ENCODE results near the gene ZBTB3. TPM values are rescaled to one million over a fixed set of nuclear protein-coding genes. Genes with fewer than 3 reads are reported as not detected.
"Not testable (repeated sequence)": the region's sequence is repeated elsewhere in the genome, so short reads cannot be mapped to it uniquely, and the experiment has no call there.

The ZBTB3 gene
- total RNA-seq, 4 donors from 2014 or later: 4.7 to 7.7 (median 6.9) TPM

DNA sequence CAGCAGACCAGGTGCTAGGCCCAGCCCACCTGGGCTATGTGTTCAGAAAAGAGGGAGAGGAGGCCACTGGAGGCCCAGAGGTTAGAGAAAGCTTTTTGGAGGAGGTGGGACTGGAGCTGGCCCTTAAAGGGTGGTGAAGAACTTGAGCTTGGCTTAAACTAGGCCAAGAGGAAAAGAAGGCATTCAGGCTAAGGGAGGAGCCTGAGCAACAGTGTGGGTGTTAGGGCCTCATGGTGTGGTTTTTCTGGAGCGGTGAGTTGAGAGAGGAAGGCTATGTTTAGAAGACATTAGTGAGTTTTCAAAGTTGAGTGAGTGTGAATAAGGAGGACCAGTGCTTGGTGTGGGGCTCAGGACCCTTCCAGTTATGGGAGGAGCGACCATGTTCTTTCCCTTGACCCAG, 23.4 kb upstream of the ZBTB3 start:
- Histone ChIP-seq H3K27ac (no peak overlapping the region), H3K9me3 (no peaks in the 10 kb centered on the region), H3K4me3 (no peak overlapping the region), H3K36me3 (peaks cover 11 to 74% (median 14%) of the 10 kb centered on the region in 3 donors), H3K27me3 (no peaks in the 10 kb centered on the region), H3K4me1 (peaks cover under 1 to 30% (median under 1%) of the 10 kb centered on the region in 3 donors)
- 81 to 93% methylated on average over 2 of the region's 2 CpGs for WGBS, 2 donors
- no peak for DNase-seq
- intact Hi-C loops (cut with DNase I): no loop called here
- TF ChIP-seq, protein P1, sequence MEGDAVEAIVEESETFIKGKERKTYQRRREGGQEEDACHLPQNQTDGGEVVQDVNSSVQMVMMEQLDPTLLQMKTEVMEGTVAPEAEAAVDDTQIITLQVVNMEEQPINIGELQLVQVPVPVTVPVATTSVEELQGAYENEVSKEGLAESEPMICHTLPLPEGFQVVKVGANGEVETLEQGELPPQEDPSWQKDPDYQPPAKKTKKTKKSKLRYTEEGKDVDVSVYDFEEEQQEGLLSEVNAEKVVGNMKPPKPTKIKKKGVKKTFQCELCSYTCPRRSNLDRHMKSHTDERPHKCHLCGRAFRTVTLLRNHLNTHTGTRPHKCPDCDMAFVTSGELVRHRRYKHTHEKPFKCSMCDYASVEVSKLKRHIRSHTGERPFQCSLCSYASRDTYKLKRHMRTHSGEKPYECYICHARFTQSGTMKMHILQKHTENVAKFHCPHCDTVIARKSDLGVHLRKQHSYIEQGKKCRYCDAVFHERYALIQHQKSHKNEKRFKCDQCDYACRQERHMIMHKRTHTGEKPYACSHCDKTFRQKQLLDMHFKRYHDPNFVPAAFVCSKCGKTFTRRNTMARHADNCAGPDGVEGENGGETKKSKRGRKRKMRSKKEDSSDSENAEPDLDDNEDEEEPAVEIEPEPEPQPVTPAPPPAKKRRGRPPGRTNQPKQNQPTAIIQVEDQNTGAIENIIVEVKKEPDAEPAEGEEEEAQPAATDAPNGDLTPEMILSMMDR (IDR thresholded peaks at IDR 0.05): no peak
- TF ChIP-seq POLR2A (IDR thresholded peaks at IDR 0.05): no peak

DNA sequence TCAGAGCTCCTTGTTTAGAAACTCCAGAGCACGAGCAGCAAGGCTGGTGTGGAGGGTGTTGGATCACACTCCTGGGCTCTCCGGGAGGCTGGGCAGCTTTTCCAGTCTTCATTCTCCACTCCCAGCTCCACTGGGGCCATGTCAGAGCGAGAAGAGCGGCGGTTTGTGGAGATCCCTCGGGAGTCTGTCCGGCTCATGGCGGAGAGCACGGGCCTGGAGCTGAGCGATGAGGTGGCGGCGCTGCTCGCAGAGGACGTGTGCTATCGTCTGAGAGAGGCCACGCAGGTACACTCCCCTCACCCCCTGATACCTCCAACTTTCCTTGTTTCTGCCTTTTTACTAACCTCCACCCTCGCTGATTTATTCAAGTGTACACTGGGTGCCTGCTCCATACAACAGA, 21.7 kb upstream of the ZBTB3 start:
- H3K27ac ChIP-seq: no peak overlapping the region
- peaks cover 9 to 42% (median 9%) of the 10 kb centered on the region in 3 donors for H3K4me1 ChIP-seq
- H3K36me3 ChIP-seq: peaks cover 11 to 56% (median 14%) of the 10 kb centered on the region in 3 donors
- no peaks in the 10 kb centered on the region for H3K27me3 ChIP-seq
- 92 to 93% methylated on average over 17 of the region's 17 CpGs for WGBS, 2 donors
- H3K9me3 ChIP-seq: no peaks in the 10 kb centered on the region
- TF ChIP-seq, protein P1 (IDR thresholded peaks at IDR 0.05): no peak
- TF ChIP-seq POLR2A (IDR thresholded peaks at IDR 0.05): no peak
- intact Hi-C loops (cut with DNase I): no loop called here
- no peak for DNase-seq
- H3K4me3 ChIP-seq: no peak overlapping the region

DNA sequence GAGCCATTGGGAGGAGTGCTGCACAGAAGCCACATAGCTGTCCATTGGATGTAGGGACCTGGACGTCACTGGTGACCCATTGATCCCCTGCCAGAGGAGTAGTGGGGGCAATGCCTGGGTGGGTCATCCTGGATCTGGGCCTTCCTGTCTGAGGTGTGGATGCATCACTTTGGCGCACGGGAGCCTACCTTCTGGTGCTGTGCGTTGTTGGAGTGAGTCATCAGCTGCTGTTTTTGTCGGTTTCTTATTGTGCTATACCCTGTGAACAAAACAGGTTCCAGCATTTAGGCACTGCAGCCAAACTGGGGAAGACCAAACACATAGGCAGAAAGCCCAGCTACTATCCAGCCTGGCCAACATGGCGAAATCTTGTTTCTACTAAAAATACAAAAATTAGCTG, 20.4 kb upstream of the ZBTB3 start:
- 20 to 62% methylated on average over 3 of the region's 6 CpGs for WGBS, 2 donors

DNA sequence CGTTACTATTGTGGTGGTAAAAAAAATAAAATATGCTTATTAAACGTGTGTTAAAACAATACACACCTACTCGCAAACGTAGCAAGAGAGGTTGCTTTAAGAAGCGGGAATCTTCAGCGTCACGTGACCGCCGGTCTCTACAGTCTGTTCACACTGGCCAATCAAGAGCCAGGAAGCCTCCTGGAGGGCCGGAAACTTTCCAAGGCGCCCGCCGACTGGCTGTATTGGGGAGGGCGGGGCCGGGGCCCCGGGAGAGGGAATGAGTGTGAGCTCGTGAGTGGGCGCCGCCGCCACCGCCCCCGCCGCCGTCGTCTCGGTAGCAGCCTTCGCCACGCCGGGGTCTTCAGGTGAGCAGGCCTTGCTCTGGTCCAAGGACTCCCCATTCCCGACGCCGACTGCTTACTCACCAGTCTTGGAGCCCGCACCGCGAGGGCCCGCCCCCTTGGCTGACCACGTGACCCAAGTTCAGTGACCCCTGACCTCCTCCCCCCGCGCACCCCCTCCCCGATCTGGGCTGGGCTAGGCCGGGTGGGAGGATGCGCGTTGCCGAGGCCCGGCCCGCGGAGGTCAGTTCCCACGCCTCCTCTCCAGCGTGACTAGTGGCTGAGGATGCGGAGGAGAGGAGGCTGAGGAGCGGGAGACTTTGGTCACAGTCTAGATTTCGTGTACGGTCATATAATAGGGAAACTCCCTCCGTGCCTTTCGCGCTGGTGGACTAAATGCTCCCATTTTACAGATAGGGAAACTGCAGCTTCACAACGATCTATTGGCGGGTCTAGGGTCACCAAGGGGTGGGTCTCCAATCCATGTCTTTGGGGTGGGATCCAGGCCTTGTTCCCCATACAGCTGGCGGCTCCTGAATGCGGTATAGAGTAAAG, 17.4 kb upstream of the ZBTB3 start, which contains the start of gene TAF6L:
Gene TAF6L, plus strand, starts transcription at position 253 of the 878 bp plus-strand sequence. CDS start 4,388 bp downstream, outside the sequence.
- peaks cover 11 to 39% (median 14%) of the 10 kb centered on the region in 3 donors for H3K36me3 ChIP-seq
- peak; percentile 90 for DNase-seq
- WGBS, 2 donors: 3 to 5% methylated on average over 24 to 28 of the region's 60 CpGs
- intact Hi-C loops (cut with DNase I): no loop called here
- H3K4me1 ChIP-seq: peaks cover 9 to 54% (median 17%) of the 10 kb centered on the region in 3 donors
- H3K9me3 ChIP-seq: no peaks in the 10 kb centered on the region
- peak within 1 kb of the TSS; percentile 91 to 99 (median 97) for H3K27ac ChIP-seq
- H3K4me3 ChIP-seq: peak within 1 kb of the TSS; percentile 60 to 92 (median 68)
- peak in 1 of 4 donors; percentile 7 for TF ChIP-seq POLR2A (IDR thresholded peaks at IDR 0.05)
- TF ChIP-seq, protein P1 (IDR thresholded peaks at IDR 0.05): peak in 1 of 6 experiments; percentile 0
- H3K27me3 ChIP-seq: no peaks in the 10 kb centered on the region

More for the DNA sequence above, 20.4 kb upstream of the ZBTB3 start:
- peaks cover 11 to 44% (median 14%) of the 10 kb centered on the region in 3 donors for H3K36me3 ChIP-seq
- no peak for TF ChIP-seq POLR2A (IDR thresholded peaks at IDR 0.05)
- TF ChIP-seq, protein P1 (IDR thresholded peaks at IDR 0.05): no peak
- no peaks in the 10 kb centered on the region for H3K9me3 ChIP-seq
- intact Hi-C loops (cut with DNase I): no loop called here
- H3K4me1 ChIP-seq: peaks cover 9 to 54% (median 17%) of the 10 kb centered on the region in 3 donors
- H3K4me3 ChIP-seq: no peak overlapping the region
- H3K27ac ChIP-seq: peak overlapping the region; percentile 33 to 76 (median 44)
- DNase-seq: no peak
- H3K27me3 ChIP-seq: no peaks in the 10 kb centered on the region

DNA sequence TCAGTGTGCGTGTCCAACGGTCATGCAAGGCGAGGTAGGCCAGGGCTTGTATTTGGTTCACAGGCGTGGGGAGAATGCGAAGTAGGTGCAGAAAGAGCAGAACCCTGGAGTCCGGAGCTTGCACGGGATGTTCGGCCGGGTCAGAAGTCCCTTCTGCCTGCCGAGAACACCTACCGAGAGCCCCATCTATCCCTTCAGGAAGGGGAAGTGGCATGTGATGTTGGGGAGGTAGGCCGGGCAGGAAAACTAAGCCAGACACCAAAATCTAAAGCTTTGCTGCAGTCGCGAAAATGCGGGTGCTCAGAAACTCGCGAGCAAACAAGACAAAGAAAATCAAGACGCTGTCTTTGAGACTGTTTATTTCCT, 16.8 kb upstream of the ZBTB3 start:
- intact Hi-C loops (cut with DNase I): no loop called here
- no peaks in the 10 kb centered on the region for H3K27me3 ChIP-seq
- H3K9me3 ChIP-seq: no peaks in the 10 kb centered on the region
- WGBS, 2 donors: 0 to 2% methylated on average over 17 to 18 of the region's 18 CpGs
- peak overlapping the region; percentile 60 to 92 (median 68) for H3K4me3 ChIP-seq
- DNase-seq: no peak
- peak overlapping the region; percentile 91 to 99 (median 97) for H3K27ac ChIP-seq
- TF ChIP-seq, protein P1 (IDR thresholded peaks at IDR 0.05): no peak
- no peak for TF ChIP-seq POLR2A (IDR thresholded peaks at IDR 0.05)
- peaks cover 9 to 54% (median 17%) of the 10 kb centered on the region in 3 donors for H3K4me1 ChIP-seq
- peaks cover 7 to 39% (median 7%) of the 10 kb centered on the region in 3 donors for H3K36me3 ChIP-seq

DNA sequence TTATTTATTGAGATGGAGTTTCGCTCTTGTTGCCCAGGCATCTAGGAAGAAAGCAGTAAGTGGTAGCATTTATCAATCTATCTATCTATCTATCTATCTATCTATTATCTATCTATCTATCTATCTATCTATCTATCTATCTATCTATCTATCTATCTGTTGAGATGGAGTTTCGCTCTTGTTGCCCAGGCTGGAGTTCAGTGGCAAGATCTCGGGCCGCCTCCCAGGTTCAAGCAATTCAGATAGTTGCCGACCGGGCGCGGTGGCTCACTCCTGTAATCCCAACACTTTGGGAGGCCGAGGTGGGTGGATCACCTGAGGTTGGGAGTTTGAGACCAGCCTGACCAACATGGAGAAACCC, 6.9 kb upstream of the ZBTB3 start:
- H3K27me3 ChIP-seq, H3K9me3 ChIP-seq, DNase-seq: not testable (repeated sequence)
- Histone ChIP-seq H3K4me1 (peaks cover 12 to 33% (median 17%) of the 10 kb centered on the region in 3 donors), H3K27ac (peak overlapping the region; percentile 80 to 93 (median 88)), H3K4me3 (peak overlapping the region; percentile 53 to 91 (median 60)), H3K36me3 (peaks cover 0 to 33% (median 0%) of the 10 kb centered on the region in 3 donors)
- WGBS, 2 donors: 39 to 41% methylated on average over 8 to 9 of the region's 9 CpGs
- intact Hi-C loops (cut with DNase I): loop anchor here (5.0 kb wide), 1 partner anchor 34 kb away; the partner anchor contains the start of genes HNRNPUL2 and TTC9C
